ENCODE measurements around the gene TSHZ2. TPM values are rescaled to one million over a fixed set of nuclear protein-coding genes. Genes with fewer than 3 reads are reported as not detected.

TSHZ2 gene
- total and polyA plus RNA-seq, 2 donors (not counting 3 experiments of a cell fraction or from before 2014, with no cell fraction given): not detected

- no peaks in the 10 kb centered on the region for H3K9me3 ChIP-seq (replicated peaks; ENCODE audit: control insufficient read depth, insufficient read depth, low read length)
- dilution Hi-C loops (cut with MboI; ENCODE audit: extremely low pct_ligation_motif_present, low sequenced_read_pairs): no loop called here
- no peak for DNase-seq (ENCODE audit: low read depth, low spot score)
- POLR2A ChIA-PET: no interaction called here
- no peaks in the 10 kb centered on the region for H3K9me1 ChIP-seq (replicated peaks; ENCODE audit: control insufficient read depth, extremely low read depth, insufficient read depth, low read length)
- no TSS peak for BruUV-seq (replicated peaks)
- H3K79me2 ChIP-seq (ENCODE audit: control insufficient read depth, insufficient read depth, low read length): no peaks in the 10 kb centered on the region
- intact Hi-C loops (cut with micrococcal nuclease): no loop called here
- no peak overlapping the region for H3K4me2 ChIP-seq (ENCODE audit: insufficient read depth, low read length)
- no peak overlapping the region for H2AFZ ChIP-seq (ENCODE audit: low read depth, low read length)
- H4K20me1 ChIP-seq (replicated peaks; ENCODE audit: control insufficient read depth, extremely low read depth, insufficient read depth, low read length): no peaks in the 10 kb centered on the region
- no peak overlapping the region for H3K4me3 ChIP-seq (replicated peaks in 1 of 3; ENCODE audit: insufficient read depth in 1 of 3, low read depth in 1 of 3, low read length in 3 of 3)
- H3K36me3 ChIP-seq (ENCODE audit: control insufficient read depth in 2 of 2, extremely low read depth in 1 of 2, insufficient read depth in 2 of 2, low read length in 2 of 2): no peaks in the 10 kb centered on the region
- no peak overlapping the region for H3K27ac ChIP-seq (ENCODE audit: insufficient read depth, low read depth, low read length)
- CTCF ChIA-PET: no interaction called here
- no peak overlapping the region for H3K9ac ChIP-seq (replicated peaks; ENCODE audit: extremely low read depth, insufficient read depth, low read length)
- no peak for FAIRE-seq
- no peaks in the 10 kb centered on the region for H3K27me3 ChIP-seq (ENCODE audit: control insufficient read depth in 2 of 2, insufficient read depth in 2 of 2, low read length in 2 of 2)
- TF ChIP-seq JUN (IDR thresholded peaks at IDR 0.05; ENCODE audit: borderline replicate concordance, insufficient read depth, insufficient read length, low read depth): no peak
- no peak for TF ChIP-seq MYC (IDR thresholded peaks at IDR 0.05; ENCODE audit: low read depth, low read length)
- no peak for TF ChIP-seq POLR2AphosphoS5 (IDR thresholded peaks at IDR 0.05; ENCODE audit: insufficient read depth, low read depth, low read length)
- TF ChIP-seq GATA2 (IDR thresholded peaks at IDR 0.05; ENCODE audit: insufficient read depth, insufficient read length, low read depth, low read length): no peak
- TF ChIP-seq POLR2A (IDR thresholded peaks at IDR 0.05; ENCODE audit: low read depth, low read length): no peak
- no peak for TF ChIP-seq FOS (IDR thresholded peaks at IDR 0.05; ENCODE audit: borderline replicate concordance, insufficient read depth, low read length)
- TF ChIP-seq MAX (IDR thresholded peaks at IDR 0.05; ENCODE audit: insufficient read depth, insufficient read length): no peak
- no peak for TF ChIP-seq EZH2 (IDR thresholded peaks at IDR 0.05; ENCODE audit: borderline replicate concordance, low read depth, low read length, severe bottlenecking)
- TF ChIP-seq CTCF (IDR thresholded peaks at IDR 0.05; ENCODE audit: extremely low read depth in 1 of 2, insufficient read depth in 1 of 2, low read depth in 1 of 2, low read length in 2 of 2): no peak
- H3K4me1 ChIP-seq (ENCODE audit: control insufficient read depth, extremely low read depth, insufficient read depth, low read length): no peaks in the 10 kb centered on the region
Measured at GRCh38 chr20:53186635-53187034, 214.5 kb downstream of the TSHZ2 start.
